ENCODE results near the gene ILF3.
A peak's percentile ranks its signal among the peaks of the same experiment; 100 is the strongest.

Gene ILF3

GRCh38 chr19:10653732-10654609, at the start of gene ILF3:
Gene ILF3 (plus strand): TSS chr19:10654346. CDS start chr19:10670606, 16,260 bp downstream.
- peak within 1 kb of the TSS; percentile 89 to 96 for H3K4me3 ChIP-seq (replicated peaks in 1 of 2; ENCODE audit: low read depth in 2 of 2, low read length in 2 of 2)
- no peak for TF ChIP-seq CTCF (IDR thresholded peaks at IDR 0.05; ENCODE audit: low read depth, low read length)
- DNase-seq (ENCODE audit: low read depth in 2 of 2) = peak; percentile 100

- DNase-seq (ENCODE audit: low read depth in 2 of 2) = no peak
- TF ChIP-seq CTCF (IDR thresholded peaks at IDR 0.05; ENCODE audit: low read depth, low read length) = no peak
- no peak overlapping the region for H3K4me3 ChIP-seq (replicated peaks in 1 of 2; ENCODE audit: low read depth in 2 of 2, low read length in 2 of 2)
Measured at GRCh38 chr19:10604460-10604980, 49.6 kb upstream of the ILF3 start.

DNA sequence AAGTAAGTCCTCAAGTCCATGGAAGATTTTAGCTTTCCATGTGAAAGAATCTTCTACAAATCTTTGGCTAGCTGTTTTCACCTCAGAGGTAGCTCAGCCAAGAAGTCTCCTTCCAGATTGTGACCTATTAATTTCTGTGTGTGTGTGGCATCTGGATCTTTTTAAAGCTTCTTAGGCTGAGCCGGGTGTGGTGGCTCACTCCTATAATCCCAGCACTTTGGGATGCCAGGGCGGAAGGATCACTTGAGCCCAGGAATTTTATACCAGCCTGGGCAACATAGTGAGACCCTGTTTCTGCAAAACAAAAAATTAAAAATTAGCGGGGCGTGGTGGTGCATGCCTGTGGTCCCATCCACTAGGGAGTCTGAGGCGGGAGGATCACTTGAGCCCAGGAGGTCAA, 42.2 kb upstream of the ILF3 start:
- no peak for TF ChIP-seq CTCF (IDR thresholded peaks at IDR 0.05; ENCODE audit: low read depth, low read length)
- DNase-seq (ENCODE audit: low read depth in 2 of 2) = no peak
- H3K4me3 ChIP-seq (replicated peaks in 1 of 2; ENCODE audit: low read depth in 2 of 2, low read length in 2 of 2) = no peak overlapping the region

DNA sequence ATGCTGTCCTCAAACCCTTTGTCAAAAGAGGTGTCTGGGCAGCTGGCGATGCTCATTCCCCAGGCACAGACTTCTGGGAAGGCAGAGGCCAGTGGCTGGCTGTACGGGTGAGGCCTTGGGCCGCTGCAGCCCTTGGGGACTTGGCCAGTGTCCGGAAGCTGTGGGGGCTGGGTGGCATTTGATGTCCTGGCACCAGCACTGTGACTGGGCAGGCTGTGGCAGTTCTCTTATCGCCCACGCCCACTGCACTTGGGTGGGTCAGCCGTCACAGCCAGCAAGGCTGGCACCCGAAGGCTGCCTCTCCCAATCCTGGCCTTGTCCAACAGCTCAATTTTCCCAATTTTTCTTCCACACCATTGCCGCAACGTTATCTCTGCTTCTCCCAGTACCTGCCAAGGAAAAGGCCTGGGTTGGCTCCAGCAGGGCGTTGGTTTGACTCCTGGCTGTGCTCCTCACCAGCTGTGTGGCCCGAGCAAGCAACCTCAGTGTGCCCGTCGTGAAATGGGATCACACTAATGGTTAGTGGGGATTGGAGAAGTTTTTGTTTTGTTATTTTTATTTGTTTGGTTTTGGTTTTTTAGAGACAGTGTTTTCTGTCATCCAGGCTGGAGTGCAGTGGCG, 41.5 kb upstream of the ILF3 start:
- DNase-seq (ENCODE audit: low read depth in 2 of 2) = peak in 1 of 2 donors; percentile 36
- no peak overlapping the region for H3K4me3 ChIP-seq (replicated peaks in 1 of 2; ENCODE audit: low read depth in 2 of 2, low read length in 2 of 2)
- TF ChIP-seq CTCF (IDR thresholded peaks at IDR 0.05; ENCODE audit: low read depth, low read length) = no peak

DNA sequence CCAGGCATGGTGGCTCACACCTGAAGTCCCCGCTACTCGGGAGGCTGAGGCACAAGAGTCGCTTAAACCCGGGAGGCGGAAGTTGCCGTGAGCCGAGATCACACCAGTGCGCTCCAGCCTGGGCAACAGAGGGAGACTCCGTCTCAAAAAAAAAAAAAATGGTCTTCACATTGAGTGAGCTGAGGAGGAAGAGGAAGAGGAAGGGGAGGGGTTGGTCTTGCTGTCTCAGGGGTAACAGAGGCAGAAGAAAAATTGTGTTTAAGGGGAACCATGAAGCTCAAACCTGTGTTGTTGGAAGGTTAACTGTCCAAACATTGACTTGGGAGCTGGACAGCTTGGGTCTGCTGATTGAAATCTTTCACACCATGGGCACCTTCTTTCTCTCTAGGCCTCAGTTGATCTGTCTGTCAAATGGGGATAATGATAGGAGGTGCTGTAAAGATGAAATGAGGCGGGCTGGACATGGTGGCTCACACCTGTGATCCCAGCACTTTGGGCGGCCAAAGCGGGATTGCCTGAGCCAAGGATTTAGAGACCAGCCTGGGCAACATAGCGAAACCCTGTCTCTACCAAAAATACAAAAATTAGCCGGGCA, 38.6 kb upstream of the ILF3 start:
- no peak for TF ChIP-seq CTCF (IDR thresholded peaks at IDR 0.05; ENCODE audit: low read depth, low read length)
- no peak overlapping the region for H3K4me3 ChIP-seq (replicated peaks in 1 of 2; ENCODE audit: low read depth in 2 of 2, low read length in 2 of 2)
- DNase-seq (ENCODE audit: low read depth in 2 of 2) = no peak

DNA sequence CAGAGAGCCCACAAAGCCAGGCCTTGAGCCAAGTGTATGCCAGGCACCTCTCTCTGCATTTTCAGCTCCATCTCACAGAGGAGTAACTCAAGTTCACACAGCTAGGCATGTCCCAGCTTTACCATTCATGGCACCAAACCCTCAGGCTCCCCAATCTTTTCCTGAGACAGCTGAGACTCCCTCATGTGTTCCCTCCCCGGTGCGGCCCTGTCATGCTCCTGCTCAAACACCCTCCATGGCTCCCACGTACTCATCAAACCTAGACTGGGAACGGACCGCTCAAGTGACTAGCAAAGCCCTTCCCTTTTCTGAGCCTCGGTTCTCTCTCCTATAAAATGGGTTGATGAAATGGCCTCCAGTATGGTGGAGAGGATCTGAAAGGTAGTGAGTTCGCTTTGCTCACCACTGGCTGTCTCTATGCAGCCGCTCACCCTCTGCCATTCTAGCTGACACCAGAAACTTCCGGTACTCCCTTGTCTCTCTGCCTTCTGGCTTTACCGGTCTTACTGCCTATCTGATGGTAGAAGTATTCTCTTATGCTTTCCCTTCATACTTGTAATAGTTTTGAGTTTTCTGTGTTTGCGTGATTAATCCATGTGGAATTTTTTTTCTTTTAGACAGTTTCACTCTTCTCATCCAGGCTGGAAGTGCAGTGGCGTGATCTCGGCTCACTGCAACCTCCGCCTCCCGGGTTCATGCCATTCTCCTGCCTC, 36.6 kb upstream of the ILF3 start:
- H3K4me3 ChIP-seq (replicated peaks in 1 of 2; ENCODE audit: low read depth in 2 of 2, low read length in 2 of 2) = no peak overlapping the region
- DNase-seq (ENCODE audit: low read depth in 2 of 2) = peak; percentile 54 to 71
- no peak for TF ChIP-seq CTCF (IDR thresholded peaks at IDR 0.05; ENCODE audit: low read depth, low read length)
